ENCODE data around the gene PDIA5. TPM values are rescaled to one million over a fixed set of nuclear protein-coding genes. Genes with fewer than 3 reads are reported as not detected.

PDIA5 gene
- total and polyA plus RNA-seq, 2 donors (not counting 1 experiment from before 2014, with no cell fraction given) = 2.6 to 3.8 TPM

DNA sequence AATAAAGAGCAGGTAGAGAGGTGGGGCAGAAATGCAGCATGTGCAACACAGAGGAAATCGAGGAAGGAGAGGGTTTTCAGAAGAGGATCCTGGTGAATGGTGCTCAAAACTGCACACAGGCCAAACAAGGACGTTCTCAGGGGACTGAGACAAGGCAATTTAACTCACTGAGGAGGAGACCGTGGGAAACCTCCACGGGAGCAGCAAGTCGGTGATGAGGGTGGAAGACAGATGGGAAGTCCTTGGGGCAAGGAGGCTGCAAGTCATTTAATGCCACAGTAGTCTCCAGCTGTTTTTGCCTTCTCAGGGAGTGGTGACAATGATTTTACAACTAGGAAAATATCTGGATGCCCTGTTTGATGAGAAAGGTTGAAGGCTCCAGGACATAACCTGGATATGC, 11.5 kb upstream of the PDIA5 start:
- TF ChIP-seq, protein P1, sequence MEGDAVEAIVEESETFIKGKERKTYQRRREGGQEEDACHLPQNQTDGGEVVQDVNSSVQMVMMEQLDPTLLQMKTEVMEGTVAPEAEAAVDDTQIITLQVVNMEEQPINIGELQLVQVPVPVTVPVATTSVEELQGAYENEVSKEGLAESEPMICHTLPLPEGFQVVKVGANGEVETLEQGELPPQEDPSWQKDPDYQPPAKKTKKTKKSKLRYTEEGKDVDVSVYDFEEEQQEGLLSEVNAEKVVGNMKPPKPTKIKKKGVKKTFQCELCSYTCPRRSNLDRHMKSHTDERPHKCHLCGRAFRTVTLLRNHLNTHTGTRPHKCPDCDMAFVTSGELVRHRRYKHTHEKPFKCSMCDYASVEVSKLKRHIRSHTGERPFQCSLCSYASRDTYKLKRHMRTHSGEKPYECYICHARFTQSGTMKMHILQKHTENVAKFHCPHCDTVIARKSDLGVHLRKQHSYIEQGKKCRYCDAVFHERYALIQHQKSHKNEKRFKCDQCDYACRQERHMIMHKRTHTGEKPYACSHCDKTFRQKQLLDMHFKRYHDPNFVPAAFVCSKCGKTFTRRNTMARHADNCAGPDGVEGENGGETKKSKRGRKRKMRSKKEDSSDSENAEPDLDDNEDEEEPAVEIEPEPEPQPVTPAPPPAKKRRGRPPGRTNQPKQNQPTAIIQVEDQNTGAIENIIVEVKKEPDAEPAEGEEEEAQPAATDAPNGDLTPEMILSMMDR (IDR thresholded peaks at IDR 0.05) = no peak
- TF ChIP-seq EZH2 (IDR thresholded peaks at IDR 0.05; ENCODE audit: borderline replicate concordance, insufficient read depth, low read depth, low read length, poor library complexity, severe bottlenecking) = no peak
- POLR2A ChIA-PET = no interaction called here
- DNase-seq (no peak), ATAC-seq (ENCODE audit: low read depth) (no peak)
- H3K4me1 Mint-ChIP-seq = no peaks in the 10 kb centered on the region
- Histone ChIP-seq H3K27ac (ENCODE audit: low read length in 2 of 2) (no peak overlapping the region), H3K4me3 (ENCODE audit: control extremely low read depth in 1 of 5, extremely low read depth in 1 of 5, insufficient read depth in 1 of 5, low read depth in 2 of 5, low read length in 4 of 5) (no peak overlapping the region), H3K4me1 (ENCODE audit: control insufficient read depth in 2 of 2, insufficient read depth in 2 of 2, low read length in 2 of 2) (no peaks in the 10 kb centered on the region), H3K4me2 (replicated peaks; ENCODE audit: low read depth, low read length, poor library complexity, severe bottlenecking) (no peak overlapping the region), H4K20me1 (ENCODE audit: control insufficient read depth, insufficient read depth, low read length, poor library complexity, severe bottlenecking) (no peaks in the 10 kb centered on the region), H3K9me3 (ENCODE audit: control extremely low read depth in 1 of 3, control insufficient read depth in 2 of 3, insufficient read depth in 1 of 3, low read length in 2 of 3) (no peaks in the 10 kb centered on the region), H3K9ac (ENCODE audit: low read length) (no peak overlapping the region), H2AFZ (ENCODE audit: insufficient read depth, low read depth, low read length, poor library complexity, severe bottlenecking) (no peak overlapping the region), H3K79me2 (ENCODE audit: control insufficient read depth, insufficient read depth, low read length) (no peaks in the 10 kb centered on the region), H3K27me3 (replicated peaks in 1 of 4; ENCODE audit: control extremely low read depth in 1 of 4, control insufficient read depth in 3 of 4, insufficient read depth in 4 of 4, low read length in 3 of 4) (peaks cover 0 to 3% (median 0%) of the 10 kb centered on the region in 4 experiments), H3K36me3 (replicated peaks in 1 of 2; ENCODE audit: control extremely low read depth in 1 of 2, control insufficient read depth in 1 of 2, extremely low read depth in 1 of 2, insufficient read depth in 2 of 2, low read length in 1 of 2) (no peaks in the 10 kb centered on the region)
- no peak overlapping the region for H3K27ac Mint-ChIP-seq
- CTCF ChIA-PET = no interaction called here
- H3K9me3 Mint-ChIP-seq (ENCODE audit: insufficient read depth) = no peaks in the 10 kb centered on the region
- H3K27me3 Mint-ChIP-seq = peaks cover 9% of the 10 kb centered on the region
- WGBS (ENCODE audit: insufficient coverage) = 84% methylated on average over 5 of the region's 5 CpGs
- intact Hi-C loops (cut with micrococcal nuclease) = no loop called here
- no peak overlapping the region for H3K4me3 Mint-ChIP-seq

DNA sequence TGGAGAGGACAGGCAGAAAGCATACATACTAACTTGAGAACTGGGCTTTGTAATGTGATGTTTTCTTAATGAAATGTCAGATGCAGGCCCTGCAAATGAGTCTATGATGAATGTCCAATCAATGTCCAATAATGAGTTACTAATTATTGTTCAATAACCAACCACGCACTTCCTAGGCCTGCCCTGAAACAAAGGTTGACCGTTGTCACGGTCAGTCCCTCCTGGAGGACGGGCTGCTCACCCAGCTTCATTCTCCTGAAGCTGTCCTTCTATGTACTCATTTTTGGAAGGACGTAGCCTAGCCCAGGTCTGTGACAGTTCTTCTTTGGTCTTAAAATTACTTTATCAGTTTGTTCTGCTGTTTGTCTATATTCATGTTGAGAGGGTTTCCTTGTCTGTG, 8.3 kb upstream of the PDIA5 start:
- no peaks in the 10 kb centered on the region for H4K20me1 ChIP-seq (ENCODE audit: control insufficient read depth, insufficient read depth, low read length, poor library complexity, severe bottlenecking)
- ChIA-PET POLR2A (no interaction called here), CTCF (no interaction called here)
- no peak overlapping the region for H3K4me2 ChIP-seq (replicated peaks; ENCODE audit: low read depth, low read length, poor library complexity, severe bottlenecking)
- H3K4me1 ChIP-seq (ENCODE audit: control insufficient read depth in 2 of 2, insufficient read depth in 2 of 2, low read length in 2 of 2) = no peaks in the 10 kb centered on the region
- H3K79me2 ChIP-seq (ENCODE audit: control insufficient read depth, insufficient read depth, low read length) = no peaks in the 10 kb centered on the region
- no peaks in the 10 kb centered on the region for H3K4me1 Mint-ChIP-seq
- peaks cover 5% of the 10 kb centered on the region for H3K27me3 Mint-ChIP-seq
- 97% methylated on average over 4 of the region's 5 CpGs for WGBS (ENCODE audit: insufficient coverage)
- DNase-seq (no peak), ATAC-seq (ENCODE audit: low read depth) (no peak)
- no peaks in the 10 kb centered on the region for H3K27me3 ChIP-seq (replicated peaks in 1 of 4; ENCODE audit: control extremely low read depth in 1 of 4, control insufficient read depth in 3 of 4, insufficient read depth in 4 of 4, low read length in 3 of 4)
- H3K9me3 ChIP-seq (ENCODE audit: control extremely low read depth in 1 of 3, control insufficient read depth in 2 of 3, insufficient read depth in 1 of 3, low read length in 2 of 3) = no peaks in the 10 kb centered on the region
- H3K4me3 ChIP-seq (ENCODE audit: control extremely low read depth in 1 of 5, extremely low read depth in 1 of 5, insufficient read depth in 1 of 5, low read depth in 2 of 5, low read length in 4 of 5) = no peak overlapping the region
- H3K36me3 ChIP-seq (replicated peaks in 1 of 2; ENCODE audit: control extremely low read depth in 1 of 2, control insufficient read depth in 1 of 2, extremely low read depth in 1 of 2, insufficient read depth in 2 of 2, low read length in 1 of 2) = no peaks in the 10 kb centered on the region
- H3K9me3 Mint-ChIP-seq (ENCODE audit: insufficient read depth) = no peaks in the 10 kb centered on the region
- intact Hi-C loops (cut with micrococcal nuclease) = no loop called here
- no peak overlapping the region for H3K27ac Mint-ChIP-seq
- H3K4me3 Mint-ChIP-seq = no peak overlapping the region
- no peak overlapping the region for H2AFZ ChIP-seq (ENCODE audit: insufficient read depth, low read depth, low read length, poor library complexity, severe bottlenecking)
- no peak for TF ChIP-seq EZH2 (IDR thresholded peaks at IDR 0.05; ENCODE audit: borderline replicate concordance, insufficient read depth, low read depth, low read length, poor library complexity, severe bottlenecking)
- TF ChIP-seq, protein P1 (IDR thresholded peaks at IDR 0.05) = no peak
- no peak overlapping the region for H3K9ac ChIP-seq (ENCODE audit: low read length)
- H3K27ac ChIP-seq (ENCODE audit: low read length in 2 of 2) = no peak overlapping the region
